Activated CD8-positive, alpha-beta memory T cell treated with anti-CD3 and anti-CD28 coated beads for 48 hours (primary cell): ENCODE data around the gene DAB1.

Experiments
- DNase-seq, 3 experiments: peaks; one replicate each; pipeline ENCODE4 v3.0.0-alpha.2; 2020; ENCODE audit warnings: low read depth in 2 of 3, low spot score in 2 of 3

The DAB1 gene

DNA sequence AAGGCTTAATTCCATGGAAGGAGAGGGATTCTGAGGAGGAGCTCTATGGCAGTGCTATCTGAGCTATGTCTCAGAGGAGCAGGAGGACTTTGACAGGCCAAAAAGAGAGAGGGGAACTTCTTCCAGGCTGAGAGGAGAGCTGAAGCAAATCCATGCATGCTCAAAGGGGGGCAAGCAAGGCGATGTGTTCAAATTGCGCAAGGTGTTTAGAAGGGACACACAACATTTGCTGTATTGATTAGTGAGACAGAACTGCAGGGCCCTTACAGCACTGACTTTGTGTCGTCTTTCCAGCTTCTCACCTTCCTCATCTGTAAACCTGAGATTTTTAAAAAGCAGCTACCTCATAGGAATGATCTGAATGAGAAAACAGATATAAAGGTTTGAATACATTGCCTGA lies 145.3 kb downstream of the DAB1 start:
- DNase-seq, result no peak

DNA sequence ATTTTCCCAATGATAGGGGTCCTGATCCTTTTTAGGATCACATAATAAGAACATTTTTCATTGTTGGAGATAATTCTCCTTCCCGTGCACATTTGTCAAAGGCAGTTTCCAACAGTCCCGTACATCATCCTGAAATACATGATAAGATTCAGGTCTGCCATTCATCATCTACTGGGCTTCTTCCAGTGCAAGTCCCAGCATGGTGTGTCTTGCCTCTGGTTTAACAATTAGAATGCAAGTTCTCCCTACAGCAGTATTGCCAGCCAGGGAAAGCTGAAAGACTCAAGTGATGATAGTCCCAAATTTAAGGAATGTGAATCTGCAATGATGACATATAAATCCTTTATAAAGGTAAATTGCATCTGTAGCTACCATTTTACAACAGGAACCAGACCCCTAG lies 146.2 kb downstream of the DAB1 start:
- DNase-seq, result no peak

DNA sequence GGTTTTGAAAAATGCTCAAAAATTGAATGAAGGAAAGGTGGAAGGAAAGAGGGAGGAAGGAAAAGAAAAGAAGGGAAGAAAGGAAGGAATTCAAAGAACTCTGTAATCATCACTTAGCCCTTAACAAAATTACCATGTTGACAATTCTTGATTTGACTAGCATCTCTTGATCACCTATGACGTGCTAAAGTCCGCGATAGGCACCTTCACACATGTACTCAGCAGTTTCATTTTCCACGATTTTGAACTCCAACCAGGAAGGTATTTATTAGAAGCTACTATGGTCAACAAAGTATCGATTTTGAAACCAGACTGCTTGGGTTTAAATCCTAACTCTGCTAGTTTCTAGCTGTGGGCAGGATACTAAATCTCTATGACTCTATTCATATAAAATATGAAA lies 146.9 kb downstream of the DAB1 start:
- DNase-seq, result no peak

- DNase-seq, result no peak
These were observed 151.3 kb downstream of the DAB1 start for GRCh38 chr1:57272601-57273000.

- no peak for DNase-seq
These were observed 151.7 kb downstream of the DAB1 start for GRCh38 chr1:57272150-57272549.

DNA sequence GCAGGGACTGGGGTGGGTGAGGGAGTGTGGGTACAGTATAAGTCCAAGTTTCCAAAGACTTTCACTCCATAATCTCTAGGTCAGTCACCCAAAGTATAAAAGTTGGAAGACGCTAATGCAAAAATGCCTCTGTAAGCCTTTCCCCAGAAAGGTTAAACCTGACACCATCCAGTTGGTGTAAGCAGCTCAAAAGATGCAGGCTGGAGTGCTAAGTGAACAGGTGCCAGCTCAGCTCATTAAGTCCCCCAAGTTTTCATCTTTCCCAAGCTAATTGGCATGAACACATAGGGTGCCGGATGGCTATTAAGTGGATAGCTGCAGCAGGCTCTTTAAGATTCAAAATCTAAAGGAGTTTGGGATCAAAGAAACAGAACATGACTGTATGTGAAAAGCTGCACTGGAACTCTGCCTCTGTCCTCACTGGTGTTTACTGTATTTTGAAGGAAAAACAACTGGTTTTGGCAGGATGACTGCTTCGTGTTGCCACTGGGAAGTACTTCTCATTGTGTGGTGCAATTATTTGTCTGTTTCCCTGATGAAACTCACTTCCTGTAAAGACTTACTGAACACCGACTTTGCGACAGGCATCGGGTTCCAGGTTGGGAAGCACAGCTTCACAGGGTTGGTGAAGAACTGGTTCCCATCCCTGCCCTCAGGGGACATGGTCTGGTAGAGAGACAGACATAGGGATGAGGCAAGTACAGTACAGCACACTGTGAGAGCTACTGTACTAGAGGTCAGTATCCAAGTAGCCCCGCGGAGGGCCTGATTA lies 152.7 kb downstream of the DAB1 start:
- DNase-seq, result no peak

DNA sequence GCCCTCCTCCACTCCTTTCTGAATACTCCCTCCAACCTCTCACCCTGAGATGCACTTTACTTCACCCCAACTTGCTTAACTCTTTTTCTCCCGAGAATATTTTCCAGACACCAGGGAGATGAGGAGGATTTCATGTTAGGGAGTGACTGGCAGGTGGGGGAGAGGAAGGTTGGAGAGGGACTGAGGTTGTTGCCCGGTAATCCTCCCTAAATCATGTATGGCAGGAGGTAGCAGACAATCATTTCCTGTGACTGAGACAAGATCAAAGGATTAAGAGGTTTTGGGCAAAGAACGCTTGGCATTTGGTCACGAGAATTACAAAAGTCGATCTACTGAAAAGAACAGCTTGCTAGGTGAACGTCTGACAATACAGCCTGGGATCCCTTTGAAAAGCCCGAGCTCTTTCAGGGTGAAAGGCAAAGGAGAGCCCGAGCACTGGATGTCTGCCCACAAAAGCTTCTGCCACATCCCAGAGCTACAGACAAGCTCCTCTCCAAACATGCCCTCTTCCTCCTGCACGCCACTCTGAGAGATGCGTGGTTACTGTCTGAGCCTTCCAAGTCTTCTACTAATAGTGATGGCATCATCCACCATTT lies 154.1 kb downstream of the DAB1 start:
- no peak for DNase-seq

- DNase-seq, result no peak
These were observed 158.8 kb downstream of the DAB1 start for GRCh38 chr1:57265104-57265503.

DNA sequence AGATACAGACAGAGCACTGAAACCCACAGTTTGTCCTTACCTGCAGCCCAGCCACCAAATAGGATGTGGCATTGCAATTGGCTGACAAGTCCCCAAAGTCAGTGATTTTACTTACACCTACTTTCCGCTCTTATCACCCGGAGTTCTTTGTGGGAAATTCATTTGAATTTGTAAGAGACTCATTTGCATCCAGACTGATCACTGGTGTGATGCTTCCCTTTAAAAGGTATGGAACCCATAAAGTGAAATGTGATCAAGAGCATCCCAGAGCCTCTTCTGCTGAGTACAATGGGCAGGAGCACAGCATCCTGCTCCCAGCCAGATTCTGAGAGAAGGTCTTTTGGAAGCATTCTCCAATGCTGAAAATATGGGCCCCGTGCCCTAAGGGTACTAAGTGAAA lies 161.4 kb downstream of the DAB1 start:
- no peak for DNase-seq

DNA sequence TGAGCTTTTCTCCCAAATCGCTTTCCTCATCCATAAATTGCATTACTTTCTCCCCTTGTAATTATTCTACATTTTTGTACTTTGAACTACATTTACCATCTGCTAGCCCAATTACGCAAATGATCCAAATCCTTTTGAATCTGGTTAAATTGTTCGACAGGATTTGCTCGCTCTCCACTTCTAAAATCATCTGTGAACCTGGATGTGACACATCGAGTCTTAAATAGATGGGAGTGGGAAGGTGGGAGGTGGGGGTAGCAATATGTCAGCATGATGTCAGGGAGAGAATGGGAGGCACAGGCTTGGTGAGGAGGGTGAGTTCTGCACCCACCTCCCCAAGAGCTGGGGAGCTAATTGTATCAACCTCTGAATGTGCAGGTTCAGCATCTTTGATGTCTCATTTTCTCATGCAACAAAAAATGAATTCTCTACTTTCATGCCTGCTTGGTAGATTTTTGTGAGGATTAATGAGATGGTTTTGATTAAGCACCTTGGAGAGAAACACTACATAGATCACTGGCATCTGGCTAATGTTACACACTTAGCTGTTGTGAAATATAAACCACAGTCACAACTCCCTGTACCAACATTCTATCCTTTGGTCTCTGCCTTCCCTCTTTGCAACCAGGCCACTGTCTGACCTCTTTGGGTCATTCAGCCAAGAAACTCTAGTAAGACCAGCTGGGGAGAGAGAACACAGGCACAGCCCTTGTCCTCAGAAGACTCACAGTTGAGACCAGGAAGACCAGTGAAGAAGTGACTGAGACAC lies 165.1 kb downstream of the DAB1 start:
- DNase-seq, result no peak

- DNase-seq, result no peak
These were observed 167.9 kb downstream of the DAB1 start for GRCh38 chr1:57255945-57256344.

GRCh38 chr1:57254022-57254421 lies 169.8 kb downstream of the DAB1 start:
- DNase-seq, result no peak

- DNase-seq, result no peak
These were observed 171.1 kb downstream of the DAB1 start for GRCh38 chr1:57252597-57253294.

DNA sequence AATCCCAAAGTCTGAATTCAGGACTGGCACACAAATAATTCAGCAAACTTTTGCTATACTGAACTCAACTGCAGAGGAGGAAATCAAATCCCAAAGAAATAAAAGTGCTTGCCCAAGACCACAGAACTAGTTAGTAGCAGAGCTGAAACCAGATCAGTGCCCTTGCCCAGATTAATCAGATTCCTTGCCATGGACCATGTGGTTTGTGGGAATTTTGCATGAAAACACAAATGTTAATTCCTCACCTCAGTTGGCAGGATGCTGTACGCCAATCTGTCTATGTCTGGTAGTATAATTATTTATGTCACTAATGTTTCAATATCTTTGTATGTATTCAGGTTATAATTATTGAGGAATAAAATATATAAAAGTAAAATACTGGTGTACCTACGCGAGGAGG lies 173.8 kb downstream of the DAB1 start:
- DNase-seq, result no peak

DNA sequence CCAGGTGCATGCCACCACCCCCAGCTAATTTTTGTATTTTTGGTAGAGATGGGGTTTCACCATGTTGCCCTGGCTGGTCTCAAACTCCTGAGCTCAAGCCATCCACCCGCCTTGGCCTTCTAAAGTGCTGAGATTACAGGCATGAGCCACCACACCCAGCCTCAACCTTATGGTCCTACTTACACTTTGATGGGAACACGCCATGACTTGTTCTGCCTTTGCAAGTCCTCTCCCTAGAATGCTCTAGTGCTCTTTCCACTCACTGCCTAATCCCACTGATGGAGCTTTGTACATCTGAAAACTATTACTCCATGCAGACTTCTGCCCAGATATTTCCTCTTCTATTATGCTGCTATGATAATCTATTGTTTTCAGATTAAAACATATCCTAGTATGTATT lies 174.3 kb downstream of the DAB1 start:
- DNase-seq, result no peak

DNA sequence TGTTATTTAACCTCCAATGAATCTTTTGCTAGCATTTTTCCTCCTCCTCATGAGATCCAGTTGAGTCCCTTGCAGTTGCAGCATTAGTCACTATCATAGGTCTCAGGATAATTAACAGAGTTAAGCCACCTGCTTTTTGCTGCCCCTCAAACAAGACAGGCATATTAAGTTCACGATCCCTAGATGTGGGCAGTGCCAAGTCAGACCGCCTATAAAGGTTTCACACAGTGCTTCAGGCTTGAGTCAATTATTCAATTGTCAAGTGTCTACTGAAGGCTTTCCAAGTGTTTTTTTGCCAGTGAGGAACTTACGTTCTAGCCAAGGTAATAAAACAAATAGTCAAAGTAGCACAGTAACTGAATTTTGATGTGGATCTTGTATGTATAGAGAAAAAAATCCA lies 175.0 kb downstream of the DAB1 start:
- no peak for DNase-seq

- no peak for DNase-seq
These were observed 185.6 kb downstream of the DAB1 start for GRCh38 chr1:57238233-57238781.

DNA sequence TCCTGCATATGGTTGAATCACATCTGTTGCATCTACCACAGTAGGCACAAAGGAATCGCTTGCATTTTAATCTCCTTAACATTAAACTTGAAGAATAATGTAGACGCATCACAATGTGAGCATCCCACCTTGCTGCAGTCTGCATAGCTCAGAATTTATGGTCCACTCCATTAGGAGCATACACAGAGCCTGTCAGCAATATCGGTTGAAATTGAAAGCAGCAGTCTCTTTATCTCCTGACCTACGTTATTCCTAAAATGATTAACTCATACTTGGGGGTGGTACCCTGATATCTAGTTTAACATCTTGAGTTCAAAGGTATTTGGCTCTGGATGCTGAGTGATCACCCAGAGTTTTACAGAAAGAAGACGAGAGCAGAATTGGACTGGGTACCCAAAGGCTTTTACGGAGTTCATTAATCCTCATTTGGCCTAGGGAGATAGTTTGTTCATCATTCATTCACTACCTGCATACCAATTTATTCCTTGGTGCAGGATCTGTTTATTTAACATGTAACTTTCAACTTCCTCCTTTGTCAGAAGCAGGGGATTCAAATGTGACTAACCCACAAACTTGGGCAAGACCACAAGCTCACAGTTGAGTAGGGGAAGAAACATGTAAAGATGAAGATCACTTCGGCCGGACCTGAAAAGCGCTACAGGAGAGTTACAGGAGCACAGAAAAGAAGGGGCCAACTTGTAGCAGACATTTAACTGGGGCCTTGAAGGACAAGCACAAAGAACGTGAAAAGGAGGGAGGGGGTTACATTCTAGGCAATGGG lies 187.9 kb downstream of the DAB1 start:
- DNase-seq, result no peak

- no peak for DNase-seq
These were observed 189.4 kb downstream of the DAB1 start for GRCh38 chr1:57234459-57234858.

DNA sequence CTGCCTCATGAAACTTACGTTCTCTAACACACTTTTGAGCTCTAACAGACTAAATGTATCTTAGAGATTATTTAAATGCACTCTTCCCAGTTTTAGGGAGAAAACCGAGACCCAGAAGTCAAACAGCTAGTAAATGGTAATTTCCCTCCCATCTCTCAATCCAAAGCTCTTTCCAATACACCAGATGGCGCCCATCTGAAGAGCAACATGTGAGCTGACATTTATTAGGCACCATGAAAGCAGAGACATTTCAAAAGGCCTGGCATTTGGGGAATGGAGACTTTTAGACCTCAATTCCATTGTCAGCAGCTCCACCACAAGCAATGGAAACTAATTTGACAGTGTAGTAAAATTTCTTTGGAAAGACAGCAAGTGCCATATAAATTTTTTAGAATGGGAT lies 191.4 kb downstream of the DAB1 start:
- DNase-seq, result no peak

DNA sequence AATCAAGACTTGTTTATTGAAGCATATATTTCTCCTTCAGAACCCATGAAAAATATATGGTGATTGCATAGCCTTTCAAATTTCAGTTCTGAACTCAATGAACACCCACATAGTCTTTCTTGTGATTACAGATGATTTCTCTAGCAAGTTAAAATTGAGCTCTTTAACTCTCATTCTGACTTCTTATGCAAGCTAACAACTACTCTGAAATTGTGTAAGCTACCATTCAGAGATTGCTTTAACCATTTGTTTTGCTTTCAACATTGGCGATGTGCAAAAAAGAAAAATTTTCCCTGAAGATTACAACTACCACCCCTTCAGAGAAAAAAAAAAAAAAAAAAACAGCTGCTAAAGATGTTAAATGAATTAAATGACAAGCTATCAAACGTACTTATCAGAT lies 193.9 kb downstream of the DAB1 start:
- DNase-seq, result no peak
